Measurements from ENCODE around the gene TMEM25.

DNA sequence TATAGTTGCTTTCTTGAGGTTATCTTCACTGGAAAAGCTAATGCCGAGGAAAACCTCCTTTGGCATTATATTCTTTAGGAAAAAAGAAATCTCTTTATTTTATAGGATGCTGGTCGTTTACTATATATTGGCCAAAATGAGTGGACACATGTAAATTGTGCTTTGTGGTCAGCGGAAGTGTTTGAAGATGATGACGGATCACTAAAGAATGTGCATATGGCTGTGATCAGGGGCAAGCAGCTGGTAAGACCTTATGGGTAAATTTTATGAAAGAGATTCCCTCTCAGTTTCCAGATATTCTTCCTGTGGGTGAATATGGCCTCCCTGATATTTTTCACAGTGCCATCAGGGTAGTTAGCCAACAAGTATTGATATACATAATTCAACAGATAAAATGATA is 33.2 kb upstream of the TMEM25 start:
- TF ChIP-seq, protein P1, sequence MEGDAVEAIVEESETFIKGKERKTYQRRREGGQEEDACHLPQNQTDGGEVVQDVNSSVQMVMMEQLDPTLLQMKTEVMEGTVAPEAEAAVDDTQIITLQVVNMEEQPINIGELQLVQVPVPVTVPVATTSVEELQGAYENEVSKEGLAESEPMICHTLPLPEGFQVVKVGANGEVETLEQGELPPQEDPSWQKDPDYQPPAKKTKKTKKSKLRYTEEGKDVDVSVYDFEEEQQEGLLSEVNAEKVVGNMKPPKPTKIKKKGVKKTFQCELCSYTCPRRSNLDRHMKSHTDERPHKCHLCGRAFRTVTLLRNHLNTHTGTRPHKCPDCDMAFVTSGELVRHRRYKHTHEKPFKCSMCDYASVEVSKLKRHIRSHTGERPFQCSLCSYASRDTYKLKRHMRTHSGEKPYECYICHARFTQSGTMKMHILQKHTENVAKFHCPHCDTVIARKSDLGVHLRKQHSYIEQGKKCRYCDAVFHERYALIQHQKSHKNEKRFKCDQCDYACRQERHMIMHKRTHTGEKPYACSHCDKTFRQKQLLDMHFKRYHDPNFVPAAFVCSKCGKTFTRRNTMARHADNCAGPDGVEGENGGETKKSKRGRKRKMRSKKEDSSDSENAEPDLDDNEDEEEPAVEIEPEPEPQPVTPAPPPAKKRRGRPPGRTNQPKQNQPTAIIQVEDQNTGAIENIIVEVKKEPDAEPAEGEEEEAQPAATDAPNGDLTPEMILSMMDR (IDR thresholded peaks at IDR 0.05; ENCODE audit: low read length) = no peak
- TF ChIP-seq EZH2 (IDR thresholded peaks at IDR 0.05; ENCODE audit: borderline replicate concordance, low read length) = no peak
